Subcutaneous abdominal adipose tissue (tissue), 5 donors: ENCODE data around the gene TM4SF4.
A peak's percentile ranks its signal among the peaks of the same experiment; 100 is the strongest.

Source experiments
- H3K27ac ChIP-seq: one replicate; pipeline ENCODE4 v1.7.0; 2013; ENCODE audit warnings: low read depth, mild to moderate bottlenecking, inconsistent platforms, low read length, moderate library complexity
- H3K27me3 ChIP-seq, 5 donors: one replicate each; pipeline ENCODE4 v1.7.0; 2013; ENCODE audit warnings: low read length in 5 of 5, inconsistent platforms in 1 of 5; ENCODE audit not compliant: control insufficient read depth in 5 of 5, insufficient read depth in 4 of 5
- H3K36me3 ChIP-seq, 5 donors: one replicate each; pipeline ENCODE4 v1.7.0; 2013; ENCODE audit warnings: low read length in 5 of 5; ENCODE audit not compliant: control insufficient read depth in 5 of 5, insufficient read depth in 5 of 5
- H3K4me1 ChIP-seq, 5 donors: one replicate each; pipeline ENCODE4 v1.7.0; 2013; ENCODE audit warnings: low read length in 5 of 5, mild to moderate bottlenecking in 3 of 5, moderate library complexity in 1 of 5; ENCODE audit not compliant: control insufficient read depth in 5 of 5, insufficient read depth in 5 of 5
- H3K4me3 ChIP-seq, 5 donors: one replicate each; pipeline ENCODE4 v1.7.0; 2013; ENCODE audit warnings: low read length in 5 of 5, low read depth in 1 of 5
- H3K9ac ChIP-seq, 5 donors: one replicate each; pipeline ENCODE4 v1.7.0; 2013; ENCODE audit warnings: low read length in 5 of 5, mild to moderate bottlenecking in 4 of 5, moderate library complexity in 3 of 5
- H3K9me3 ChIP-seq, 5 donors: one replicate each; pipeline ENCODE4 v1.7.0; 2013; ENCODE audit warnings: low read length in 5 of 5; ENCODE audit not compliant: control insufficient read depth in 5 of 5
- donor health status: healthy.
- donor health status: healthy.
- donor health status: healthy.
- donor health status: healthy.
- donor health status: healthy.

Gene TM4SF4

DNA sequence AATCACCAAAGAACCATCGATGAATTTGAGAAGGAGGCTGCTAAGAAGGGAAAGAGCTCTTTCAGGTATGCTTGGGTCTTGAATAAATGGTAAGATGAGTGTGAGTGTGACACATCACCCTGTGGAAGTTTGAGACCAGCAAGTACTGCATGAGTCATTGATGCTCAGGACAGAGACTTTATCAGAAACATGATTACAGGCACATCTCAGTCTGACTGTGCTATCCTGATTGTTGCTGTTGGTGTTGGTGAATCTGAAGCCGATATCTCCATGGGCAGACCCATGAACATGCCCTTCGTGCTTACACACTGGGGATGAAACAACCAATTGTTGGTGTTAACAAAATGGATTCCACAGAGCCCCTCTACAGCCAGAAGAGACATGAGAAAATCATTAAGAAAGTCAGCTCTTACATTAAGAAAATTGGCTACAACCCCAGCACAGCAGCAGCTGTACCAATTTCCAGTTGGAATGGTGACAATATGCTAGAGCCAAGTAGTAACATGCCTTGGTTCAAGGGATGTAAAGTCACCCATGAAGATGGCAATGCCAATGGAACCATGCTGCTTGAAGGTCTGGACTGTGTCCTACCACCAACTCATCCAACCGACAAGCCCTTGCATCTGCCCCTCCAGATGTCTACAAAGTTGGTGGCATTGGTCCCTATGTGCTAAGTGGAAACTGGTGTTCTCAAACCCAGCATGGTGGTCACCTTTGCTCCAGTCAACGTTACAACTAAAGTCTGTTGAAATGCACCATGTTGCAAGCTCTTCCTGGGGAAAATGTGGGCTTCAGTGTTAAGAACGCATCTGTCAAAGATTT is 20.5 kb downstream of the TM4SF4 start:
- Histone ChIP-seq H3K36me3 (no peaks in the 10 kb centered on the region), H3K9me3 (no peaks in the 10 kb centered on the region), H3K4me1 (peaks cover 0 to 20% (median 10%) of the 10 kb centered on the region in 5 donors), H3K27ac (peak overlapping the region; percentile 70), H3K4me3 (no peak overlapping the region), H3K27me3 (peaks cover 0 to 2% (median 0%) of the 10 kb centered on the region in 5 donors), H3K9ac (no peak overlapping the region)

DNA sequence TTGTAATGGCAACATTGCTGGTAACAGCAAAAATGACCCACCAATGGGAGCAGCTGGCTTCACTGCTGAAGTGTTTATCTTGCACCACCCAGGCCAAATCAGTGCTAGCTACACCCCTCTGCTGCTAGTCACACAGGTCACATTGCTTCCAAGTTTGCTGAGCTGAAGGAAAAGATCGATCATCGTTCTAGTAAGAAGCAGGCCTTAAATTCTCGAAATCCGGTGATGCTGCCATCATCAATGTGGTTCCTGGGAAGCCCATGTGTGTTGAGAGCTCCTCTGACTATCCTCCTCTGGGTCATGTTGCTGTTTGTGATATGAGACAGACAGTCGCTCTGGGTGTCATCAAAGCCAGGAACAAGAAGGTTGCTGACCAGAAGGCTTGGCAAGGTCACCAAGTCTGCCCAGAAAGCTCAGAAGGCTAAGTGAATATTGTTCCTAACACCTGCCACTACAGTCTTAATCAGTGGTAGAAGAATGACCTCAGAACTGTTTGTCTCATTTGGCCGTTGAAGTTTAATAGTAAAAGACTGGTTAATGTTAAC is 21.2 kb downstream of the TM4SF4 start:
- H3K4me3 ChIP-seq = no peak overlapping the region
- H3K4me1 ChIP-seq = peaks cover 0 to 16% (median 10%) of the 10 kb centered on the region in 5 donors
- H3K9ac ChIP-seq = no peak overlapping the region
- peak overlapping the region; percentile 70 for H3K27ac ChIP-seq
- H3K27me3 ChIP-seq = peaks cover 0 to 2% (median 0%) of the 10 kb centered on the region in 5 donors
- H3K9me3 ChIP-seq = no peaks in the 10 kb centered on the region
- no peaks in the 10 kb centered on the region for H3K36me3 ChIP-seq

DNA sequence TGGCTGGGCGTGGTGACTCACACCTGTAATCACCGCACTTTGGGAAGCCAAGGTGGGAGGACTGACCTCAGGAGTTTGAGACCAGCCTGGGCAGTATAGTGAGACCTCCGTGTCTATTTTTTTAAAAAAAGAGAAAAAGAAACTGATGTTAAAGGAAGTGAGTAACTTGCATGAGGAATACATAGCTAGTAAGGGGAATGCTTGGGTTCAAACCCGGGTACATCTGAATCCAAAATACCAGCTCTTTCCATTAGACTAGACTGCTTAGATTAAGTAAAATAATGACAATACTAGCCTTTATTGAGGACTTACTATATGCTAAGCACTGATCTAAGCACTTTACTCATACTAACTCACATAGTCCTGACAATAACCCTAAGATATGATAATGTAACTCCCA is 22.4 kb downstream of the TM4SF4 start:
- Histone ChIP-seq H3K36me3 (no peaks in the 10 kb centered on the region), H3K27me3 (peaks cover 0 to 2% (median 0%) of the 10 kb centered on the region in 5 donors), H3K4me3 (no peak overlapping the region), H3K9ac (no peak overlapping the region), H3K9me3 (no peaks in the 10 kb centered on the region), H3K4me1 (peaks cover 0 to 24% (median 17%) of the 10 kb centered on the region in 5 donors), H3K27ac (no peak overlapping the region)

DNA sequence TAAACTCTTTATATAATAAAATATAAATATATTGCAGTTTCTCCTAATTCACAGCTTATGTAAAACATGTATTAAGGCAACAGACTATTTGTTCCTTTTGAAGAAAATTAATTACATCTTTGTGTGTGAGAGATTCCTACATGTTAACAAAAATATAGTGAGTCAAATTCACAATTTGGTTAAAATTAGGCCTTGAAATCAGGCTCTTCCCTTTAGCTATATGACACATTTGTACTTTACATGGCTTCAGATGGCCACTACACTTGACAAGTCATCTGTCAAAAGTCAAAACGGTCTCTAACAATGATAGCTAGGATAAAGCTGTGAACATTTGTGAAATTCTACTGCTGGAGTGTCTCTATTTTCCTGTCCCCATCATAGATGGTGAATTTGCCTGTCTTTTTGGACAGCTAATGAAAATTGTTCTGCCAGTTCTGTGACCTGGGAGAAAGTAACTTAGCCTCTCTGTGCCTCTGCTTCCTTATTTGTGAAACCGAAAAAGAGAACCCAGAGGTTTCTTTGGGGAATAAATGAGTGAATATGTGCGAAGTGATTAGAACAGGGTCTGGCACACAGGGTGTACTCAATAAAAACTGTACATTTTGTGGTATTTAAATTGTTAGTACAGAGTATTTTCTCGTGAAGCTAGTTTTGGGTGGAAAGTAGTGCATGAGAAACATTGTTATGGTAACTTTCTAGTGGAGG is 23.6 kb downstream of the TM4SF4 start:
- Histone ChIP-seq H3K27me3 (peaks cover 0 to 2% (median 0%) of the 10 kb centered on the region in 5 donors), H3K36me3 (no peaks in the 10 kb centered on the region), H3K9me3 (no peaks in the 10 kb centered on the region), H3K4me3 (no peak overlapping the region), H3K27ac (no peak overlapping the region), H3K9ac (no peak overlapping the region), H3K4me1 (peaks cover 0 to 25% (median 18%) of the 10 kb centered on the region in 5 donors)

DNA sequence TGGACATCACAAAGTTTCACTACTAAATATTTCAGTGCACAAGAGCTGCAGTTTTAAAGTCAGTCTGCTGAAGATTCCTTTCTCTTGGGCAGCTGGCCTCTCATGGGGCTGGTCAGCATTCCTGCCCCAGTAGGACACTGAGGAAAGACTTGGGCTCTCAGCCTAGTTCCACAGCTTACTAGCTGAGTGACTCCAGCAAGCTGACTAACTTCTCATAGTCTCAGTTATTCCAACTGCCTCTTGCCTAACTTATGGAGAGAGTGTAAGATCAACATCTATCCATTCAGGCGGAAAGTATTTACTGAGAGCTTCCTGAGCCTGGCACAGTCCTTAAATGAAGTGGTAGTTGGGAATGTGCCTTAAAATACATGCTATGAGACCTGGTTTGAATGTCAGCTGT is 27.0 kb downstream of the TM4SF4 start:
- peaks cover 0 to 12% (median 7%) of the 10 kb centered on the region in 5 donors for H3K4me1 ChIP-seq
- no peaks in the 10 kb centered on the region for H3K27me3 ChIP-seq
- peak overlapping the region in 1 of 5 donors; percentile 1 for H3K9ac ChIP-seq
- H3K4me3 ChIP-seq = no peak overlapping the region
- H3K9me3 ChIP-seq = no peaks in the 10 kb centered on the region
- no peaks in the 10 kb centered on the region for H3K36me3 ChIP-seq
- peak overlapping the region; percentile 64 for H3K27ac ChIP-seq

DNA sequence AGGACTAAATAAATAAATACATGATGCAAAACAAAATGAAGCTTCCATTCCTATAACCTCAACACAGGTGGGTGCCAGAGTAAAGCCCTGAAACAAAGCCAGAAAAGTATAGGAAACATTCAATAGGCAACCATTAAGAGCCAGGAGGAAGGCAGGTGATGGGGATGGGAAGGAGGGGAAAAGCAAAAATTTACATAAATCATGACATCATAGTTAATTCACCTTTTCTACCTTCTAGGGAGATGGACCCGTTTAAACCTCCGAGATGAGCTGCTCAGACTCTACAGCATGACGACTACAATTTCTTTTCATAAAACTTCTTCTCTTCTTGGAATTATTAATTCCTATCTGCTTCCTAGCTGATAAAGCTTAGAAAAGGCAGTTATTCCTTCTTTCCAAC is 27.9 kb downstream of the TM4SF4 start:
- Histone ChIP-seq H3K27ac (no peak overlapping the region), H3K9me3 (no peaks in the 10 kb centered on the region), H3K4me1 (peaks cover 4 to 18% (median 12%) of the 10 kb centered on the region in 5 donors), H3K4me3 (no peak overlapping the region), H3K27me3 (no peaks in the 10 kb centered on the region), H3K36me3 (no peaks in the 10 kb centered on the region), H3K9ac (no peak overlapping the region)

DNA sequence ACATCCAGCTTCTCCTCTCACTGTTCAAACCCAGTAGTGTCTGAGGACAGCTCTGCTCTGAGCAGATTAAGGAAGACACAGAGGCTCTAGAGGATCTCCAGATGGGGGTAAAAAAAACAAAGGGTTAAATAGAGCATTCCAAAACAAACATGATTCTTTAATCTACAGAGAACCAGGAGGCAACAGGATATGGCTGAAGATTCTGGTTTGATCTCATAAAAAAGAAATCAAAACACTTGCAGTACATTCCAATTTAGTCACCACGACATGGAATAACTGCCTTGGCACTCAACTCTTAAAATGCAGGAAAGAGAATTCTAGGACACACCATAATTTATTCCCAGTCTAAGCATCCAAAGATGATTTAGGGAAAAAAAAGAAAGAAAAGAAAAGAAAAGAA is 32.0 kb downstream of the TM4SF4 start:
- Histone ChIP-seq H3K9ac (no peak overlapping the region), H3K36me3 (no peaks in the 10 kb centered on the region), H3K27ac (no peak overlapping the region), H3K4me3 (no peak overlapping the region), H3K4me1 (peaks cover 8 to 34% (median 16%) of the 10 kb centered on the region in 5 donors), H3K9me3 (no peaks in the 10 kb centered on the region), H3K27me3 (no peaks in the 10 kb centered on the region)

DNA sequence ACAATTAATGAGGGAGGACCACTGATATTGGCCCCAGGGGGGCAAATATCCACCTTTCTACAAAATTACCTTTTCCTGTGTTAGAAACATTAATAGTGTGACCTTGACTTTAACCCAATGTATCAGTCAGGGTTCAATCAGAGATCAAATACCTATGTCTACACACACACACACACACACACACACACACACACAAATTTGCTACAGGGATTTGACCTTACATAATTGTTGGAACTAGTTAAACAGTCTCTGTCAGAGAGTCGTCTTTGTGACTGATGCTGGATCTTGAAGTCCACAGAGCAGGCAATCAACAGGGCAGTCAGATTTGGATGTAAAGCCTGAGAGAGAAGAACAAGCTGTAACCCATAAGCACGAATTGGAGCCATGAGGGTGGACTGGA is 32.5 kb downstream of the TM4SF4 start:
- peak overlapping the region in 2 of 5 donors; percentile 1 to 41 for H3K9ac ChIP-seq
- H3K36me3 ChIP-seq = no peaks in the 10 kb centered on the region
- no peaks in the 10 kb centered on the region for H3K27me3 ChIP-seq
- H3K4me3 ChIP-seq = peak overlapping the region in 3 of 5 donors; percentile 41 to 53 (median 47)
- H3K27ac ChIP-seq = peak overlapping the region; percentile 72
- H3K4me1 ChIP-seq = peaks cover 8 to 30% (median 16%) of the 10 kb centered on the region in 5 donors
- no peaks in the 10 kb centered on the region for H3K9me3 ChIP-seq

DNA sequence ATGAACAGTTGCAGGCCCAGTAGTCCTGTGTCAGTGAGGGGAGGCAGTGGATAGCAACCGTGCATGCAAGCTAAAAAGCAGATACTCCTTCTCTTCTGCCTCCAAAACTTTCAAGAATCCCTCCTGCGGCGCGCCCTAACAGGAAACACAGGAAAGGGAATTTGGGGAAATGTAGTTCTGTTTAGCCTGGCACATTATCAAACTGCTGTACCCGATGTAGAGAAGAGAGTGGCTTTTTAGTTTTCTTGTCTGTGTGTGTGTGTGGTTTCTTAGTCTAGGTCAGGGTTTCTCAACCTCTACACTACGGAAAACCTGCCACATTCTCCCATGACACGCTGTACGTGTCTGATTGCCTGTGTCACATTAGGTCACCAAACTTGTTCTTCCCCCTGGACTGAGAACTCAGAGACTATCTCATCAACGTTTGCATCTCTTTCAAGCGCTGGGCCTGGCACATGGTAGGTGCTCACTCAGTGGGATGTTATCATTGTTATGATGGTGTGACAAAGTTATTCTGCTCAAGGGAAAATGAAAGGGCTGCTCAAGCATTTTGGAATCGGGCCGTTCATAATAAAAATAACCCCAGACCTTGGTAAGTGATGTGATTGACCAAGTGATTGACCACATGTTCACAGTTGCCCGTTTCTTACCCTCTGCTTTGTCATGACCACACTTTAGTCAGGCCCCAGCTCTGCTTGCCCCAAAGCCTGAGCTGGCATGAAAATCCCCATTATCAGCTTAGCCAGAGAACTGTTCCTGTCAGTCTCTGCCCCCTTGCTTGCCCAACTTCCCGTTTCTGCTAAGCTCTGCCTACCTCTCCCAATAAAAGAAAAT is 33.2 kb downstream of the TM4SF4 start:
- Histone ChIP-seq H3K4me1 (peaks cover 8 to 30% (median 18%) of the 10 kb centered on the region in 5 donors), H3K9ac (peak overlapping the region in 3 of 5 donors; percentile 1 to 41 (median 17)), H3K9me3 (no peaks in the 10 kb centered on the region), H3K4me3 (peak overlapping the region; percentile 34 to 53 (median 41)), H3K27me3 (no peaks in the 10 kb centered on the region), H3K27ac (peak overlapping the region; percentile 72), H3K36me3 (no peaks in the 10 kb centered on the region)
